Endothelial cell of umbilical vein (primary cell): ENCODE results near the gene ATXN10. TPM values are rescaled to one million over a fixed set of nuclear protein-coding genes. Genes with fewer than 3 reads are reported as not detected.

Experiments
- BruUV-seq: library from RNA; stranded (reverse); fragments of 400-500 nt; replicated peaks from 2 replicates; lab custom pipeline; 2021; lab: Mats Ljungman, UMichigan
- CTCF ChIA-PET: fragments of 300-600, 350-600 bp; sonication (Branson Sonifier 250); formaldehyde crosslinking; loops from one replicate; lab custom pipeline; 2021; ENCODE audit warnings: antibody characterized with exemption, inconsistent platforms; lab: Charles Lee
- POLR2A ChIA-PET: fragments of 300-600, 350-600 bp; sonication (Branson Sonifier 250); formaldehyde crosslinking; loops from one replicate; lab custom pipeline; 2021; ENCODE audit warnings: antibody characterized with exemption, inconsistent platforms; lab: Charles Lee
- DNase-seq: peaks from one replicate; pipeline ENCODE4 v3.0.0-alpha.2; 2011; ENCODE audit warnings: low read depth, low spot score
- FAIRE-seq: peaks from 2 replicates; lab custom pipeline; 2011; peaks lifted over from hg19 to GRCh38; lab: Jason Lieb, UNC
- H2AFZ ChIP-seq: 2 replicates; pipeline ENCODE4 v1.6.0; 2012; ENCODE audit warnings: low read depth, low read length, control low read depth, inconsistent platforms
- H3K27ac ChIP-seq: 2 replicates; pipeline ENCODE4 v1.5.1; 2011; ENCODE audit warnings: low read depth, mild to moderate bottlenecking, control low read depth, low read length, moderate library complexity; ENCODE audit not compliant: insufficient read depth
- H3K27me3 ChIP-seq, 2 experiments: 2 replicates each; pipeline versions ENCODE4 v1.6.0 to v1.6.1; 2011; ENCODE audit warnings: low read length in 2 of 2, mixed read lengths in 1 of 2; ENCODE audit not compliant: control insufficient read depth in 2 of 2, insufficient read depth in 2 of 2
- H3K36me3 ChIP-seq, 2 experiments: 2 replicates in 1 of 2; 3 replicates in 1 of 2; pipeline ENCODE4 v1.5.1; 2011; ENCODE audit warnings: low read length in 2 of 2, mild to moderate bottlenecking in 1 of 2, moderate library complexity in 1 of 2; ENCODE audit not compliant: control insufficient read depth in 2 of 2, insufficient read depth in 2 of 2; ENCODE audit errors: extremely low read depth in 1 of 2
- H3K4me1 ChIP-seq: 3 replicates; pipeline ENCODE4 v1.5.1; 2011; ENCODE audit warnings: mild to moderate bottlenecking, low read length; ENCODE audit not compliant: control insufficient read depth, insufficient read depth; ENCODE audit errors: extremely low read depth
- H3K4me2 ChIP-seq: 2 replicates; pipeline ENCODE4 v1.6.1; 2011; ENCODE audit warnings: low read length, control low read depth, mixed read lengths; ENCODE audit not compliant: insufficient read depth
- H3K4me3 ChIP-seq, 3 experiments: fragments of 200-600 bp in 1 of 3; sonication (generic), shearing (Covaris generic) in 1 of 3; replicated peaks in 1 of 3; 2 replicates each; pipeline ENCODE4 v1.5.1; 2011 to 2016; ENCODE audit warnings: control low read depth in 3 of 3, low read length in 3 of 3, mild to moderate bottlenecking in 2 of 3, inconsistent platforms in 1 of 3, low read depth in 1 of 3, moderate library complexity in 1 of 3; ENCODE audit not compliant: insufficient read depth in 1 of 3
- H3K79me2 ChIP-seq: 2 replicates; pipeline ENCODE4 v1.6.0; 2012; ENCODE audit warnings: low read length, inconsistent platforms; ENCODE audit not compliant: control insufficient read depth, insufficient read depth
- H3K9ac ChIP-seq: replicated peaks from 2 replicates; pipeline ENCODE3; 2011; ENCODE audit warnings: low read length, control low read depth; ENCODE audit not compliant: insufficient read depth; ENCODE audit errors: extremely low read depth
- H3K9me1 ChIP-seq: replicated peaks from 3 replicates; pipeline ENCODE4 v1.6.0; 2011; ENCODE audit warnings: mild to moderate bottlenecking, low read length; ENCODE audit not compliant: control insufficient read depth, insufficient read depth; ENCODE audit errors: extremely low read depth
- H3K9me3 ChIP-seq: replicated peaks from 2 replicates; pipeline ENCODE4 v1.5.1; 2012; ENCODE audit warnings: low read length, inconsistent platforms; ENCODE audit not compliant: control insufficient read depth, insufficient read depth
- H4K20me1 ChIP-seq: replicated peaks from 2 replicates; pipeline ENCODE3; 2011; ENCODE audit warnings: mild to moderate bottlenecking, low read length; ENCODE audit not compliant: control insufficient read depth, insufficient read depth; ENCODE audit errors: extremely low read depth
- FOS ChIP-seq: IDR thresholded peaks from 2 replicates; pipeline ENCODE4 v1.6.1; 2011; ENCODE audit warnings: mild to moderate bottlenecking, low read length, moderate library complexity, borderline replicate concordance; ENCODE audit not compliant: insufficient read depth
- GATA2 ChIP-seq: IDR thresholded peaks from 2 replicates; pipeline ENCODE4 v1.7.0; 2011; ENCODE audit warnings: low read depth, mild to moderate bottlenecking, moderate library complexity, mixed read lengths, low read length; ENCODE audit not compliant: insufficient read length, insufficient read depth
- JUN ChIP-seq: IDR thresholded peaks from 2 replicates; pipeline ENCODE4 v1.6.1; 2011; ENCODE audit warnings: borderline replicate concordance, low read depth; ENCODE audit not compliant: insufficient read length, insufficient read depth
- POLR2AphosphoS5 ChIP-seq: IDR thresholded peaks from 2 replicates; pipeline ENCODE4 v1.6.1; 2012; ENCODE audit warnings: low read depth, mild to moderate bottlenecking, control low read depth, low read length, moderate library complexity; ENCODE audit not compliant: insufficient read depth
- dilution Hi-C: fragments of 300-500 bp; cut with MboI; formaldehyde crosslinking; loops from one replicate; pipeline ENCODE4 v1.15.0; 2019; ENCODE audit warnings: low sequenced_read_pairs; ENCODE audit not compliant: extremely low pct_ligation_motif_present
- intact Hi-C: fragments of 100-400 bp; cut with micrococcal nuclease; formaldehyde crosslinking; loops from one replicate; pipeline ENCODE4 v1.10.0; 2022
- polyA plus RNA-seq, 4 experiments: library from polyadenylated mRNA; depleted of rRNA in 3 of 4; stranded (reverse) in 3 of 4; unstranded in 1 of 4; fragments of >200 nt; gene quantifications; 2 replicates each; pipeline versions ENCODE4 v1.2.1 to v1.2.3, GENCODE V29; 2011 to 2012; ENCODE audit warnings: missing spikeins in 1 of 4
- total RNA-seq: library from RNA; stranded (reverse); gene quantifications from 2 replicates; pipeline ENCODE4 v1.2.3, GENCODE V29; 2021
- TF ChIP-seq, protein P1 (sequence below): IDR thresholded peaks from 2 replicates; pipeline ENCODE4 v1.6.1; 2011; ENCODE audit not compliant: insufficient read depth, insufficient read length

Gene ATXN10
- total and polyA plus RNA-seq, 2 donors (not counting 3 experiments of a cell fraction or from before 2014, with no cell fraction given) = 73.2 to 91.9 TPM

GRCh38 chr22:45774001-45774670 is 102.5 kb downstream of the ATXN10 start:
- peaks cover 2% of the 10 kb centered on the region for H4K20me1 ChIP-seq
- H3K36me3 ChIP-seq = no peaks in the 10 kb centered on the region
- no peak for FAIRE-seq
- intact Hi-C loops (no loop called here), dilution Hi-C loops (no loop called here)
- no peaks in the 10 kb centered on the region for H3K9me1 ChIP-seq
- no peak overlapping the region for H3K9ac ChIP-seq
- no peak overlapping the region for H3K4me3 ChIP-seq
- no peak overlapping the region for H3K27ac ChIP-seq
- ChIA-PET POLR2A (no interaction called here), CTCF (no interaction called here)
- no peaks in the 10 kb centered on the region for H3K9me3 ChIP-seq
- H3K27me3 ChIP-seq = no peaks in the 10 kb centered on the region
- TF ChIP-seq POLR2AphosphoS5 (no peak), FOS (no peak), JUN (no peak), GATA2 (no peak)
- TF ChIP-seq, protein P1, sequence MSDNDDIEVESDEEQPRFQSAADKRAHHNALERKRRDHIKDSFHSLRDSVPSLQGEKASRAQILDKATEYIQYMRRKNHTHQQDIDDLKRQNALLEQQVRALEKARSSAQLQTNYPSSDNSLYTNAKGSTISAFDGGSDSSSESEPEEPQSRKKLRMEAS = no peak
- H3K4me1 ChIP-seq = peaks cover 7% of the 10 kb centered on the region
- no TSS peak for BruUV-seq
- H3K4me2 ChIP-seq = no peak overlapping the region
- no peak overlapping the region for H2AFZ ChIP-seq
- peaks cover 5% of the 10 kb centered on the region for H3K79me2 ChIP-seq
- DNase-seq = no peak

- no TSS peak for BruUV-seq
- intact Hi-C loops = no loop called here
- Histone ChIP-seq H3K36me3 (no peaks in the 10 kb centered on the region), H4K20me1 (peaks cover 2% of the 10 kb centered on the region), H3K9me3 (no peaks in the 10 kb centered on the region), H3K4me2 (no peak overlapping the region), H3K9me1 (no peaks in the 10 kb centered on the region), H3K79me2 (peaks cover 3% of the 10 kb centered on the region), H3K27me3 (no peaks in the 10 kb centered on the region), H3K9ac (no peak overlapping the region), H2AFZ (no peak overlapping the region), H3K4me1 (peaks cover 7% of the 10 kb centered on the region), H3K4me3 (no peak overlapping the region), H3K27ac (no peak overlapping the region)
- FAIRE-seq (no peak), DNase-seq (no peak)
- ChIA-PET CTCF (no interaction called here), POLR2A (no interaction called here)
- dilution Hi-C loops = no loop called here
- TF ChIP-seq GATA2 = no peak
These were observed 103.4 kb downstream of the ATXN10 start for GRCh38 chr22:45775062-45775461.
